Panc1 (cell line): ENCODE results near the gene TMEM132C.

Experiments used
- POLR2AphosphoS5 ChIP-seq: IDR thresholded peaks from 2 replicates; pipeline ENCODE4 v1.6.1; 2012; ENCODE audit warnings: mild to moderate bottlenecking, low read depth, low read length, moderate library complexity
- TCF7L2 ChIP-seq: IDR thresholded peaks from 2 replicates; pipeline ENCODE4 v1.6.1; 2011; ENCODE audit warnings: mild to moderate bottlenecking, low read depth, low read length, inconsistent platforms
- TF ChIP-seq, protein P1 (sequence below): fragments of 450-650 bp; IDR thresholded peaks from 2 replicates; pipeline ENCODE4 v1.5.1; 2017; ENCODE audit warnings: mild to moderate bottlenecking
- TF ChIP-seq, protein P2 (sequence below), 2 experiments: IDR thresholded peaks; 2 replicates each; pipeline ENCODE4 v1.6.1; 2011 to 2012; ENCODE audit warnings: low read depth in 2 of 2, control low read depth in 1 of 2, low read length in 1 of 2, mild to moderate bottlenecking in 1 of 2, moderate library complexity in 1 of 2; ENCODE audit not compliant: insufficient read depth in 1 of 2

DNA sequence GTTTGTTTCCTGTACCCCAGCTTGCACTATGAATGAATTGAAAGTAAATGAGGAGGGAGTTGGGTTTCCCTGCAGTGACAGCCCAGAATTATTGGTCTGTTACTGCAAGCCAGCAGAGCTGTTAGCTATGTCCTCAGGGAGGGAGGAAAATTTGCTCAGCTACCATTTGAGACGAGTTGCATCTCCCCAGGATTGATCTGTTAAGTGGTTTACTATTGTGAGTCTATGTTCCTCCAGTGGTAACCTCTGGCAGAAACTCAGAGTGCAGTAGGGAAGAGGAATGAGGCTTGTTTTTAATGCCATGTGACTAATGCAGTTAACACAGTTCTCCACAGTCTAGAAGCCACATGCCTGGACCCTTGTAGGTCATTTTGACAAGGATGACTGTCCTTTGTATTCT is 382.9 kb downstream of the TMEM132C start:
- no peak for TF ChIP-seq POLR2AphosphoS5
- TF ChIP-seq, protein P1, sequence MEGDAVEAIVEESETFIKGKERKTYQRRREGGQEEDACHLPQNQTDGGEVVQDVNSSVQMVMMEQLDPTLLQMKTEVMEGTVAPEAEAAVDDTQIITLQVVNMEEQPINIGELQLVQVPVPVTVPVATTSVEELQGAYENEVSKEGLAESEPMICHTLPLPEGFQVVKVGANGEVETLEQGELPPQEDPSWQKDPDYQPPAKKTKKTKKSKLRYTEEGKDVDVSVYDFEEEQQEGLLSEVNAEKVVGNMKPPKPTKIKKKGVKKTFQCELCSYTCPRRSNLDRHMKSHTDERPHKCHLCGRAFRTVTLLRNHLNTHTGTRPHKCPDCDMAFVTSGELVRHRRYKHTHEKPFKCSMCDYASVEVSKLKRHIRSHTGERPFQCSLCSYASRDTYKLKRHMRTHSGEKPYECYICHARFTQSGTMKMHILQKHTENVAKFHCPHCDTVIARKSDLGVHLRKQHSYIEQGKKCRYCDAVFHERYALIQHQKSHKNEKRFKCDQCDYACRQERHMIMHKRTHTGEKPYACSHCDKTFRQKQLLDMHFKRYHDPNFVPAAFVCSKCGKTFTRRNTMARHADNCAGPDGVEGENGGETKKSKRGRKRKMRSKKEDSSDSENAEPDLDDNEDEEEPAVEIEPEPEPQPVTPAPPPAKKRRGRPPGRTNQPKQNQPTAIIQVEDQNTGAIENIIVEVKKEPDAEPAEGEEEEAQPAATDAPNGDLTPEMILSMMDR, result no peak
- TF ChIP-seq TCF7L2, result no peak
- TF ChIP-seq, protein P2, sequence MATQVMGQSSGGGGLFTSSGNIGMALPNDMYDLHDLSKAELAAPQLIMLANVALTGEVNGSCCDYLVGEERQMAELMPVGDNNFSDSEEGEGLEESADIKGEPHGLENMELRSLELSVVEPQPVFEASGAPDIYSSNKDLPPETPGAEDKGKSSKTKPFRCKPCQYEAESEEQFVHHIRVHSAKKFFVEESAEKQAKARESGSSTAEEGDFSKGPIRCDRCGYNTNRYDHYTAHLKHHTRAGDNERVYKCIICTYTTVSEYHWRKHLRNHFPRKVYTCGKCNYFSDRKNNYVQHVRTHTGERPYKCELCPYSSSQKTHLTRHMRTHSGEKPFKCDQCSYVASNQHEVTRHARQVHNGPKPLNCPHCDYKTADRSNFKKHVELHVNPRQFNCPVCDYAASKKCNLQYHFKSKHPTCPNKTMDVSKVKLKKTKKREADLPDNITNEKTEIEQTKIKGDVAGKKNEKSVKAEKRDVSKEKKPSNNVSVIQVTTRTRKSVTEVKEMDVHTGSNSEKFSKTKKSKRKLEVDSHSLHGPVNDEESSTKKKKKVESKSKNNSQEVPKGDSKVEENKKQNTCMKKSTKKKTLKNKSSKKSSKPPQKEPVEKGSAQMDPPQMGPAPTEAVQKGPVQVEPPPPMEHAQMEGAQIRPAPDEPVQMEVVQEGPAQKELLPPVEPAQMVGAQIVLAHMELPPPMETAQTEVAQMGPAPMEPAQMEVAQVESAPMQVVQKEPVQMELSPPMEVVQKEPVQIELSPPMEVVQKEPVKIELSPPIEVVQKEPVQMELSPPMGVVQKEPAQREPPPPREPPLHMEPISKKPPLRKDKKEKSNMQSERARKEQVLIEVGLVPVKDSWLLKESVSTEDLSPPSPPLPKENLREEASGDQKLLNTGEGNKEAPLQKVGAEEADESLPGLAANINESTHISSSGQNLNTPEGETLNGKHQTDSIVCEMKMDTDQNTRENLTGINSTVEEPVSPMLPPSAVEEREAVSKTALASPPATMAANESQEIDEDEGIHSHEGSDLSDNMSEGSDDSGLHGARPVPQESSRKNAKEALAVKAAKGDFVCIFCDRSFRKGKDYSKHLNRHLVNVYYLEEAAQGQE (IDR thresholded peaks at IDR 0.05; ENCODE audit: insufficient read depth in 1 of 2, low read depth in 2 of 2, low read length in 1 of 2), result no peak
